Stimulated activated naive CD4-positive, alpha-beta T cell (primary cell): ENCODE measurements around the gene GALE.
A peak's percentile ranks its signal among the peaks of the same experiment; 100 is the strongest.
"Not testable (repeated sequence)": the region's sequence is repeated elsewhere in the genome, so short reads cannot be mapped to it uniquely, and the experiment has no call there.

Experiments
- DNase-seq, 6 experiments: peaks; one replicate each; lab custom pipeline; 2025; lab: John Stamatoyannopoulos, UW

The GALE gene

DNA sequence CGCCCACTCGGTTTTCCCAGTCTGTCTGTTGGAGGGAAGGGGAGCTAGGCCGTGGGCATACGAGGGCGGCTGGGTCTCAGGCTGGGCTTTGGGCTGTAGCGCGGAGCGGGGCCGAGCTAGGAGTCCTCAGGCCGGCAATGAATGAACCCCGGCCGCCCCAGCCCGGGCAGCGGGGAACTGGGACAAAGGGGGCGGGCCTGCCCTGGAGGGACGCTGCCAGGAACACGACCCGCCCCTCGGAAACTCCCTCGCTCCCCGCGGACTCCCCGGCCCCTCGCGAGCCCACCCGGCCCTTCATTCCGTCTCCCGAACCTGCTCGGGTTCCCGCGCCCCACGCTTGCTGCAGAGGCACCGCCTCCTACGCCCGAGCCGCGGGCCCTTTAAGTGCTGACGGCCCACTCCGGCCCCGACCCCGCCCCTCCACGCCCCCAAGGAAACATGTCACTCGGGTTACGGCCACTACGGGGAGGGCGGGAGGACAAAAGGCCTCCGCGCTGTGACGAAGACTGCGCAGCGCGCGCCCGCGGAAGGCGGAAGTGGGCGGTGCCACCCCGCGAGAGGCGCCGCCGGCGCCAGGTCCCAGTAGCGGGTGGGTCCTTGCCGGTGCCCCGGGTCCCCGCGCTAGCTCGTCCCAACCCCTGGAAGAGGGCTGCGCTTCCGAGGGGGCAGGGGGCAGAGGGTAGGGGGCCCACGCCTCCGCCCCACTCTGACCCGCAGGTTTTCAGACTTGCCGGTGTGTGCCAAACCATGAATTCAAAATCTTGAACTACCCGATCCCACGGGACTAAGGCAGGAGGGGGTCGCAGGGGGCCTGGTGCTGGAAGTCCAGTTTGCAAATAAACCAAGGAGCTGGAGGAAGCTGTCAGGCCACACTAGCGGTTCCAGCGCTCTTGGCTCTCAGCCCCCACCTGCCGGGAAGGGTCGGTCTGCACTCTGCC, at the start of gene GALE:
Gene GALE (minus strand): TSS at position 355 of the 938 bp plus-strand sequence. CDS start 1,747 bp downstream, outside the sequence.
- peak; percentile 90 to 95 (median 94) for DNase-seq

- no peak for DNase-seq
Observed at GRCh38 chr1:23848673-23849616, 48.4 kb upstream of the GALE start.

DNA sequence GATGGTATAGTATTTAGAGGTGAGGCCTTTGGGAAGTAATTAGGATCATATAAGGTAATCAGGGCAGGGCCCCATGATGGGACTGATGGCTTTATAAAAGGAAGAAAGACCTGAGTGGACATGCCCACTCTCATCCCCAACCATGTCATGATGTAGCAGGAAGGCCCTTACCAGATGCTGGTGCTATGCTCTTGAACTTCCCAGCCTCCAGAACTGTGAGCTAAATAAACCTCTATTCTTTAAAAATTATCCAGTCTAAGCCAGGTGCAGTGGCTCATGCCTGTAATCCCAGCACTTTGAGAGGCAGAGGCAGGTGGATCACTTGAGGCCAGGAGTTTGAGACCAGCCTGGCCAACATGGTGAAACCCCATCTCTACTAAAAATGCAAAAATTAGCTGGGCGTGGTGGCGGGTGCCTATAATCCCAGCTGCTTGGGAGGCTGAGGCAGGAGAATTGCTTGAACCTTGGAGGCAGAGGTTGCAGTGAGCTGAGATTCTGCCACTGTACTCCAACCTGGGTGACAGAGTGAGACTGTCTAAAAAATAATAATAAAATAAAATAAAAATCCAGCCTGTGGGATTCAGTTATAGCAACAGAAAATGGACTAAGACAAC, 47.0 kb upstream of the GALE start:
- DNase-seq, result not testable (repeated sequence)

DNA sequence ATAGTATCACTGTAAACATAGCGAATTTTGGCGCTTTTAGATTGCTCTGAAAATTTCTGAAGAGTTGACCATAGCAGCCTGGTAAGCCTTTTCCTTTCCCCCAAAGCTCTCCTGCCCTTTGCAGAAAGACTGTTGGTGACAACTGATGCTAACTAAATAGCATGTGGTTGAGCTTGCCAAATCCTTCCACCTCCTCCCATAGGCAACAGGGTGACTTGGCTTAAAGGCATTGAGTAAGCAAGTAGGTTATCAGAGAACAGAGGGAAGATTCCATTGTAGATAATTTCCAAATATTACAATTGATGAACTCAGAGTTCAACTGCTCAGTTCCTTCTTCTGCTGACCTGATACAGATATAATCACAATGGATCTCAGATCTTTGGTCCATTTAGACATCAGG, 44.6 kb upstream of the GALE start:
- no peak for DNase-seq

- DNase-seq, result no peak
Observed at GRCh38 chr1:23843644-23844043, 43.1 kb upstream of the GALE start.

GRCh38 chr1:23838401-23838866, 37.9 kb upstream of the GALE start:
- peak; percentile 59 to 80 (median 73) for DNase-seq

- DNase-seq, result no peak
Observed at GRCh38 chr1:23837908-23838307, 37.4 kb upstream of the GALE start.

GRCh38 chr1:23836037-23836436, 35.5 kb upstream of the GALE start:
- no peak for DNase-seq

DNA sequence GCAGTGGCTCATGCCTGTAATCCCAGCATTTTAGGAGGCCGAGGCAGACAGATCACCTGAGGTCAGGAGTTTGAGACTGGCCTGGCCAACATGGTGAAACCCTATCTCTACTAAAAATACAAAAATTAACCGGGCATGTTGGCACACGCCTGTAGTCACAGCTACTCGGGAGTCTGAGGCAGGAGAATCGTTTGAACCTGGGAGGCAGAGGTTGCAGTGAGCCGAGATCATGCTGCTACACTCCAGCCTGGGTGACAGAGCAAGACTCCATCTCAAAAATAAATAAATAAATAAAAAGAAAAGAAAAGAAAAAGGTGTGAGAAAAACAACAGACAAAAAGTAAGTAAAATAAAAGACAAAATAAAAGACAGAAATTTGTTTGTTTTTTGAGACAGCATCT, 33.6 kb upstream of the GALE start:
- not testable (repeated sequence) for DNase-seq

- DNase-seq, result no peak
Observed at GRCh38 chr1:23827717-23828116, 27.2 kb upstream of the GALE start.

GRCh38 chr1:23826590-23826989, 26.0 kb upstream of the GALE start:
- DNase-seq, result not testable (repeated sequence)

GRCh38 chr1:23825762-23826522, 25.4 kb upstream of the GALE start:
- DNase-seq, result peak in 1 of 6 experiments; percentile 29

DNA sequence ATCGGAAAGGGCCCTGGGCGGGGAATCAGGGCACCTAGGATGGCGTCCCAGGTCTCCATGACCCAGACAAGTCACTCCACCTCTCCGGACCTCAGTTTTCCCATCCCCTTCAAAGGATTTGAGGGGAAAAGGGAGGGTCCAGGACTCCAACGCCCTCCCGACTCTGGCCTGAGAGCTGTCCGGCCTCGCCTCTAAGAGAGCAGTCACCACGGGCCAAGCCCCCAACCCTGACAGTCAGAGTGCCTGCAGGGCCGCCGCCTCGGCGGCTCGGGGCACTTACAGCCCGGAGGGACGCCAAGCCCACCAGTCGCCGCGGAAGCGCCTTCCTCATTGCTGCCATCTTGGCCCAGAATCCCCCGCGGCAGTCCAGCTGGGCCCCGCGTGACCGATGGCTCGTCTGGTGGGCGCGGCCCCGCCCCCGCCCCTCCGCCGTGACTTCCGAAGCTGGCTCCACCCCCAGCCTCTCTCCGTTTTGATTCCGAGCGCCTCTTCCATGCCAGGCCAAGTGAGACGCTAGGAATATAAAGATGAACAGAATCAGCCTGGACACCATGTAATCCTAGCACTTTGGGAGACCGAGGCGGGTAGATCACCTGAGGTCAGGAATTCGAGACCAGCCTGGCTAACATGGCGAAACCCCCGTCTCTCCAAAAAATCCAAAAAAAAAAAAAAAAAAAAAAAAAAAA, 24.7 kb upstream of the GALE start, which contains the start of gene HMGCL:
Gene HMGCL (minus strand): TSS at position 354 of the 686 bp plus-strand sequence. CDS start 14 bp downstream, at position 340.
- DNase-seq, result peak; percentile 67 to 85 (median 80)

DNA sequence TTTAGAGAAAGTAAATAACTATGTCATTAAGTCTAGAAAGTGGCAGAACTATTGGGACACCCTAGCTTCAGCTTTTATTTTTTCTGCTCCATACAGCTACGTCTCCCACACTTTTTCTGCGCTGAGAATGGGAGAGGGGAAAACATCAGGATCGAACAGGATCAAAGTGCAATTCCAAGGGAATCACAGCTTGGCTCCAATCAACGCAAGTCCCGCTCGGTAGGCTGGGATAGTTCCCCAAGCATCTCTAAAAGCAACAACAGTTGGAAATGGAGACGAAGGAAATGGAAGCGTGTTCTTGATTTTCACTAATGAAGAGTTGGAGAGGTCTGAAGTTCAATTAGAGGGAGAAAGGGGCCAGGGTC, 24.1 kb upstream of the GALE start:
- no peak for DNase-seq

- DNase-seq, result no peak
Observed at GRCh38 chr1:23823767-23824166, 23.2 kb upstream of the GALE start.

GRCh38 chr1:23817633-23818032, 17.1 kb upstream of the GALE start:
- no peak for DNase-seq

DNA sequence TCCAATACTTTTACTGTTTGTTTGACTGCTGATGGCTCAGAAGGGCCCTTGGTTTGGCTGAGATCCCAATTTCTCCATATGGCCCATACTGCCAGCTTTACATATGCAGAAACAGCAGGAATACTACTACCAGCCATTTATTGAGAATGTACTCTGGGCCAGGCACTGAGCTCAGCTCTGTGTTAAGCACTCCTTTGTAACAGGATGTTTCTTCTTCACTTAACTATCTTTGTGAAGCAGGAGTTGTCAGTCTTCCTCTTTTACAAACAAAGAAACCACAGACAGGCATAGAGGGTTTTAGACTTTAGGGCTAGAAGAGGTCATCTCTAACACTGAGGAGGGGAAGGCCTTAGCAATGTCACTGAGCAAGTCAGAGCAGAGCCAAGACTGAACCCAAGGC, 16.4 kb upstream of the GALE start:
- no peak for DNase-seq

- no peak for DNase-seq
Observed at GRCh38 chr1:23816361-23816760, 15.8 kb upstream of the GALE start.

- DNase-seq, result no peak
Observed at GRCh38 chr1:23814016-23814415, 13.5 kb upstream of the GALE start.

DNA sequence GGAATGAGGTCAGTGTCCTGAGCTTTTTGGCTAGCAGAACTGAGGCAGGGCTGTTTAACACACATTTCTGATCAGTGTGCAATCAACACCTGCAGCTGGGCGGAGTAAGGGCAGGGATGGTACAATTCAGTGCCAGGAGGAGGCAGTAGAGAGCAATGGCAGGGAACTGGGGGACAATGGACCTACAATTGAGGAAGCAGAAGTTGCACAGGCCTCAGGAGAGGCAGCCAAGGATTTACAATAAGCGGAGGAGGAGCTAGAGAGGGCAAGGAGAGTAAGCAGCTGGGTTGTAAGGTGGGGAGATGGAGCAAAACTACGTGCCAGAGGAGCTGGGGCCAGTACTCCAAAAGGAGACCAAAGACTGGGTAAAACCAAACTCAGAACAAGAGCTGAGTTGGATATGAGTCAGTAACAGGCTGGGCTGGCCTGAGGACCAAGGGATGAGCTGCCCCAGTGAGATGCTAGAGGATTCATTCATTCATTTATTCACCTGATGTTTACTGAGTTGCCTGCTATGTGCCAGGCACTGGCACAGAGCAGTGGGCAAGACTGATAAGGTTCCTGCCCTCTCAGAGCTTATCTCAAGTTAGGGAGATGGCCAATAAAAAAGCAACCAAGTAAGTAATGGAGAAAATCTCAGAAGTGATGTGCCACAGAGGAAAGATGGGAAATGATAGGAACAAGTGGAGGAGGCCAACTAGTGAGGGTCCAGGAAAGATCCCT, 10.4 kb upstream of the GALE start:
- DNase-seq, result peak in 5 of 6 experiments; percentile 14 to 57 (median 39)
